HG02571 (cell line): ENCODE results near the gene CXCR4.

Experiments used
- ATAC-seq: cut with Tn5 transposase; IDR thresholded peaks from one replicate; pipeline ENCODE4 v1.9.1; 2021; ENCODE audit warnings: mild to moderate bottlenecking, moderate library complexity; ENCODE audit not compliant: unreplicated experiment

The CXCR4 gene

DNA sequence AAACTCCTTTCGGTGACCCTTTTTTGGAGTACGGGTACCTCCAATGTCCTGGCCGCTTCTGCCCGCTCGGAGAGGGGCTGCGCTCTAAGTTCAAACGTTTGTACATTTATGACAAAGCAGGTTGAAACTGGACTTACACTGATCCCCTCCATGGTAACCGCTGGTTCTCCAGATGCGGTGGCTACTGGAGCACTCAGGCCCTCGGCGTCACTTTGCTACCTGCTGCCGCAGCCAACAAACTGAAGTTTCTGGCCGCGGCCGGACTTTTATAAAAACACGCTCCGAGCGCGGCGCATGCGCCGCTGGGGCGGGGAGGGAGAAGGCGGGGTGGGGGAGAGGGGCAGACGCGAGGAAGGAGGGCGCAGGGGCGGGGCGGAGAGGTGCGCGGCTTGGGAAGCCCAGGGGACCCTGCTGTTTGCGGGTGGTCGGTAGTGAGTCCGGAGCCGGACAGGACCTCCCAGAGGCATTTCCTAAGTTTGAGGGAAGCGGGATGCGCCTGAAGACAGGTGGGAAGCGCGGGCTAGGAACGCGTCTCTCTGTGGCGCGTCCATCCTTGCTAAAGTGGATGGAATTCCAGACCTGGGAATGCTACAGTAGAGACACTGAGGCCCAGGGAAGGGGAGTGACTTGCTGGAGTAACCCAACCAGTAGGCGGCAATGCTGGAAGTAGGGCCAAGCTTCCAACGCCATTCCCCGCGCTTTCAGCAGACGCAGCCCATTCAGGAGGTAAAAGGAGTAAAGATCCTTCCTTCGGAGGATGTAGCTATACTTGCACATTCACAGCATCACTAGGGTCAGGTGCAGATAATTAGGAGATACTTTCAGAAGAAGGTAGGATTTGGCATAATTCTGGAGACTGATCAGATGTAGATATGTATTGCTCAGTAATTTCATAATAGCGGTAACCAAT lies at the start of gene CXCR4:
TSS of gene CXCR4 (minus strand) at position 241 of the 910 bp plus-strand sequence. CDS start at position 152, 89 bp downstream.
- peak; percentile 26 for ATAC-seq

DNA sequence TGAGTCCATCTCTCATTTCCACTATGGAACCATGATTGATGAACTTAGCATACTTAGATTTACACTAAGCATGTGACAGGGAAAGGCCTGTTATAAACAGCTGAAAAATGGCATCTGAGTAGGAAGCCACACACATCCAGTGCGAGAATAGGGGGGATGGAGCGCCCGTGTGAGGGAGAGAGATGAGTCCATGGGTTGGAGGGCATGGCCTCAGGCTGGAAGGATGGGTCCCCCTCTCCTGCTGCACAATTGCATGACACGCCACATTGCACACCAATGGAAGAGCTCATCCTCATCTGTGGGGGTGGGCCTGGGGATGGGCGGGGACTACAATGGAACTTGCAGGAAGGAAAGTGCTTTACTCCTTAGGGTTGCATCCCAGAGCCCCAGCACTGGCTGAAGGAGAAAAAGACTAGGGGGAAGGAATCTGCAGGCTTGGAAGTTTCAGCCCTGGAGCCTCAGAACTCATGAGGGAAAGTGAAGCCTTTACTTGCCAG lies 46.4 kb upstream of the CXCR4 start:
- ATAC-seq: no peak

DNA sequence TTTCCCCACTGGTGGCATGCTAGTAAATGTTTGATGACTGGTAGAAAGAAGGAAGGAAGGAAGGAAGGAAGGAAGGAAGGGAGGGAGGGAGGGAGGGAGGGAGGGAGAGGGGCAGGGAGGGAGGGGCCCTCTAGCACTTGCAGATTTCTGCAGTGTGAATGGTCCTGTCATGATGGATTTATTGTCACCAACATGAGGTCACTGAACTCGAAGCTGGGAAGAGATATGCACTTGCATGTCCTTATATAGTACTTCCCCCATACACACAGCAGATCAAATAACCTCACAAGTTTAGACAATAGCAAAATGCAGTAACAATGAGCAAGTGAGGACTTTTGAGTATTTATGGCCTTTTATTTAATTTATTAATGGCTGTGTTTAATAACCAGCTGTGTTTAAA lies 44.5 kb upstream of the CXCR4 start:
- ATAC-seq: no peak

DNA sequence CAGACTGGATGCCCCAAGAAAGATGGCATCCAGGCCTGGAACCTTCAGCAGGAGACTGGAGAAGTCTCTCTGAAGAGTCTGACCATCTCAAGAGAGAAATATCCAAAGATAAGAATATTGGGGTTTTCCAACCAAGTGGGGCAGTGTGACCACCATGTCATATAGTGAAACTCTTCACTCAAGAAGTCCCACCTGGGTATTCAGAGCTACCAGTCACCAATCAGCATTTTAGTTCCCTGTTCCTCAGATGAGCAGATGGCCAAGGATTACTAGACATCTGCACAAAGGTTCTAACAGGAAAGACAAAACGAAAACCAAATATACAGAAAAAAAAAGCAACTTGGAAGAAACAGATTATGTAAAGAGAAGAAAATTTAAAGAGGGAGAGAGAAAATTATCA lies 38.5 kb upstream of the CXCR4 start:
- no peak for ATAC-seq

DNA sequence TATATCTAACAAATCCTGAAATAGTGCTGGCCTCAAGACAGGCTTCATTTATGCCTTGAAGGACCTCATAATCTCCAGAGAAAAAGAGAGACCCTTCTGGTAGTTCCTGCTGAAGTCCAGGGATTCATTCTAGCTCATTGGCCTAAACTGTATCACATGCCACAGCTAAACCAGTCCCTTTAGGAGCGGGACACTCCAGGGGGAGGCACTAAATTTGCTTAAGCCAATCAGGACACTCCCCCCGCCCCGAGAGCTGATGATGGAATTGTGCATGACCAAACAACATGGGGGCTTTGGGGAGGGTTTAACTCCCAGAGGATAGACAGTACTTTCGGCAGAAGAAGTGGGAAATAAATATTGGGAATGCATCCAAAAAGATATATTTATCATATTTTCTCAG lies 36.4 kb upstream of the CXCR4 start:
- no peak for ATAC-seq

DNA sequence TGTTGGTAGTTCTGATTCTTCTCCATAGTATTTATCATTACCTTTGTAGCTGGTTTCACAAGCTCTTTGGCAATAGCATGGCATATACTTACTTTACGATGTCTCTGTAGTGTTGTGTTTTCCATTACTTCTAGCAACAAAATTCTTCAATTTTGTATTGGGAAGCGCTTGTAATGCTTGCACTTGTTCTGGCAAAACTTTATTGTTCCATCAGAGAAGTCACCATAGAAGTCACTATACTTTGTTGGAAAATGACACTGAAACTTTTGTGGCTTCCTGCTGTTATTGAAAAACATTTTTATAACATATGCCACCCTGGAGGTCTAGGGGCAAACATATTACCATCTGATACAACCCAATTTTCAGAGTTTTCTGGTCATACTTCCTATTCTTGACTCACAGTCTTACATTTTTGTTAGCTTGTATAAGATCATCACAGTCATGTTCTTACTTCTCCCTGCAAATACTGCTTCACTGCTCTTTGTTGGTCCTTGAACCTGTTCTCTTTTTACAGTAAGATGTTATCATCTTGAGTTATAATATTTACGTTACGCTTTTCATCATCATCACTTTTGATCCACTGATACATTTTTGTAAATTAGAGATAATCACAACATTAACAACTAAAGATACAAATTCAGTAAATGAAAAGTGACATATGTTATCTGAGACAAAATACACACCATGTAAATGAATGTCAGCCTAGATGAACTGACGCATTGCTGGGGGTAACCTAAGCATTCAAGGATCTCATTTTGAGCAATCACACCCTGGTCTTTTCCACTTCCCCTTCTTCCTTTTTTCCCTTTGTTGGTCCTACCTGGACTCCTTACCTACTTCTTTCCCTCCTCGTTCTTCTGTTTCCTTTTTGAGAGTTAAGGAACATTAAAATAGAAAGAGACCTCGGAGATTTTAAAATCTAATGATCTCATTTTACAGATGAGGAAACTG lies 33.3 kb upstream of the CXCR4 start:
- ATAC-seq: no peak

DNA sequence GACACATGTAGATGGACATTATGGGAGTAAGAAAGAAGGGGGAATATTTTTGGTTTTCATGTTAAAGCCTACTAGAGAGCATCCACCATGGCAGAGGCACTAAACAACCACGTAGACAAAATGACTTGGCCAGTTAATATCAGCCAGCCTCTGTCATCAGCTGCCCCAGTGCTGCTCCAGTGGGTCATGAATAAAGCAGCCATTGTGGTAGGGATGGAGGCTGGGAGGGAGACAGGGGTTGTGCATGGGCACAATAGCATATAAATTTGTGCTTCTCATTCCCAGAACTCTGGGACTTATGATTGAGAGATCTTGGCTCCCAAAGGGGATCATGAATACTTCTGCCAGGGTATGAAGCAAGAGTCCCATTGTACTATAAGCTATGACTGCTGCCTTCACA lies 31.1 kb upstream of the CXCR4 start:
- no peak for ATAC-seq

DNA sequence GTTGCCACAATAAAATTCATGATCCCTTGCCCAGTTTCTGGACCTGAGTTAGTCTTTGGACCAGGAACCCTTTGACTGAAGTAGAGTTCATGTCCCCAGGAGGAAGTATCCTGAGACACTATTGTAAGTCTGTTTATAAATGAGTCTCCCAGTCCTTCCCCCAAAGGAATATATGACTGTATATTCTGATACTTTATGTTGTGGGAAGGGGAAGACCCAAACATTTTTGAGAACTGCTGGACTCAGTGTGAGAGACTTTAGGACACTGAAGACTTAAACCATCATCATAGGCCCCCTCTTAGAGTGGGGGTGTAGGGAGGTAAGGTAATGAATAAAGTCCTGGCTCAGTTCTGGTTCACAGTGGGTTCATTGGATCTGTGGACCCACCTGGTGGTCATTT lies 28.6 kb upstream of the CXCR4 start:
- no peak for ATAC-seq

DNA sequence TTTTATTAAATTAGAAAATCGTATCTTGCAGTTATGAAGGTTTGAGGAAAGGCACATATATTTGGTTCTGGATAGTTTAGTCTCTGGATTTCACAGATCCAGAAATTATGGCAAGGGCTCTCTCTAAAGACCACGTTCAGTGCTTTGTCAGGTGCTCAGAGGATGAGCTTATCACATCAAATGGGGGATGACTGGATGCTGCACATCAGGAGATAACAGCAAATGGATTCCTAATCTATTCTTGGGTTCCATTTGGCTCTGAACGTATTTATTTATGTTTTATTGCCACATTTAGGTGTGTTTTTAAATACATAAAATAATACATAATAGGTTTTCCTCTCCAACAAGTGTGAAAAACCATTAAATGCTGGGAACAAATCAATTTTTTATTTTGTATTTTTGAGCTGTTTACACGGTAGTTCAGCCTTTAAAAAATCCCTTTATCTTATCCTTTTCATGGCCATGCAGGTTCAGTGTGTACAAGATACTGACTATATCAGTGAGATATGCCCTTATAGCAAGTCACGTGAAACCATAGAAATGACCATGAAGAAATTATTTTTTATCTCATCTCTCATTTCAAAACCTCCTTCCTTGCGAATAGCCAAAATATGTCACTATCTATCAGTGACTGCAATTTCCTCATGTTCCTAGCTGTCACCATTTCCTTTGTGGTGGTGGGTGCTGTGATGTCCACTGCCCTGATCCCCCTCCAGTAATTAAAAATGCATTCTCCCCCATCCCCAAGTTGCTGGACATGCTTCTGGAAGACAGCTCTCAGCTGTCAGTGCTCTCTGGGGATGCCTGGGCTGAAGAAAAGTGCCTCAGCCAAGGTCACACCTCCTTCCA lies 25.9 kb upstream of the CXCR4 start:
- no peak for ATAC-seq

DNA sequence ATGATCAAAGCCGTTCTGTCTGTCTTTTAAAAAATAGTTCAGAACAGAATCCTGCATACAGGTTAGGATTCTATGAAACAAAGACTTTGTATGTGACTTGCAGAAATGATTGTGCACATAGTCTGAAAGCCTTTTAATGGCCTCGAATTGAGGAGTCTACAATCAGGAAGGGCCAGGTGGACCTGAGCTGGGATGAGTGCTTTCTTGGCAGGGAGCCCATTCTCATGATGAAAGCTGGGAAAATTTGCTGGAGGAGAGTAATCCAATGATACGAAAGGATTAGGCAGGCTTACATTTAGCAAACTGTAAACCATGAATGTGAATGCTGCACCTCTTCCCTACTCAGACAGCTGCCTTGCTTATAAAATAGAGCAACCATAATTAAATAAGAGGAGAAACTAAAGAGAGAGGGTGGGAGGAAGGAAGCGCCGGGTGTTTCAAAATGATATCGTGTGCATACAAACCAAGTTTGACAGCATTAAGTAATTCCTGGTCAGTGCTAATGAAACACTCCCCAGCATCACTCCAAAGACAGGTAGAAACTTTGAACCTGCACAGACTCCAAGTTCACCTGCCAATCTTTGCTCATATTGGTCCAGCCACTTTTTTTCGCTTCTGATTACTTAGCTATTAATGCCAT lies 23.7 kb upstream of the CXCR4 start:
- ATAC-seq: no peak

DNA sequence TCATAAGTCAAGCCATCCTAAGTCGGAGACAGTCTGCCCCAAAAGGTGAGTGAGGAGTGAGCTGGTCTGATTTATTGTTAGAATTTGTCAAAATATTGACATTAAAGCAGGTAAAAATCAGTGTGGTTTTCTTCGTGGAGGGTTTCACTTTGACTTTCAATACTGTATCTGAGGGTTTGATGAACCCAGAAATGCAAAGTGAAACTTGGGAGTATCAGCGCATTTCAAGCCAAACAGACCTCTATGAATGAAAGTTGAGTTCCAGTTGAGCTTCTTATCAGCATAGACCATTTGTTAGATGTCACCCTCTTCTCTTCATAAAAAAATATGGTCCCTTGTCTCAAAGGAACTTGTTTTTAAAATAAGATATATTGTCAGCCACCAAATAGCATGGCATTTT lies 21.7 kb upstream of the CXCR4 start:
- ATAC-seq: no peak

DNA sequence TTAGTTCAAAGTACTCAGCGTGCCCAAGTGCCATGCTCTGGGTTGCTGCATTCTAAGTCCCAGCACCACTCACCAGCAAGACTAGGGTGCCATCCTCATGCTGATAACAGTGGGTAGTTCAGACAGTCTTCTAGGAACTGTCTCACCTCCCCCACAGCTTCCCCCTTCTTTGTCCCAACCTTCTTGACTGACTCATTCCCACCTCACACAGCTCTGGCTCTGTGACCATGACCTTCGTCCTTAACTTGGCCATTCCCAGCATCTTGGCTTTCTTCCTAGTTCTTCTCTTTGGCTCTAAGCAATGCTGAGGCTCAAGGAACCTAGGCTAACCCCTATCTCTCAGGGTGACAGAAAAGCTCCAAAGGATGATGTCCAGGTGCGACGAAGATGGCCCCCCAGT lies 20.0 kb upstream of the CXCR4 start:
- no peak for ATAC-seq

DNA sequence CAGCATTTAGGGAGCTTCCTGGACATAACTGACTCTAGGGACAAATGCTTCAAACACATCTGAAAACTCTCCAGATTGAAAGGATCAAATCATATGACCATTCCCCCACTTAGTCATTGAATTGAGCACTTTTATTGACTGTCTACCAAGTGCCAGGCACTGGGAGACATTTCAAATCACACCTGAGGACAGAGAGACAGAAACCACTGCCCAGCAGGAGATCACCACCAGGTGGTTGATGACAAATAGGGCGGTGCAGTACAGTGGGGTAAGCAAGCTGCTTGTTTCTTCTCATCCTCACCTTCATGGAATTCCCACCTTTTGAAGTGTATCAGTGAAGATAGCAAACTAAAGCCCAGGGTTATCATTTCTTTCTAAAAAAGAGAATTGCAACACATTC lies 19.0 kb upstream of the CXCR4 start:
- no peak for ATAC-seq

DNA sequence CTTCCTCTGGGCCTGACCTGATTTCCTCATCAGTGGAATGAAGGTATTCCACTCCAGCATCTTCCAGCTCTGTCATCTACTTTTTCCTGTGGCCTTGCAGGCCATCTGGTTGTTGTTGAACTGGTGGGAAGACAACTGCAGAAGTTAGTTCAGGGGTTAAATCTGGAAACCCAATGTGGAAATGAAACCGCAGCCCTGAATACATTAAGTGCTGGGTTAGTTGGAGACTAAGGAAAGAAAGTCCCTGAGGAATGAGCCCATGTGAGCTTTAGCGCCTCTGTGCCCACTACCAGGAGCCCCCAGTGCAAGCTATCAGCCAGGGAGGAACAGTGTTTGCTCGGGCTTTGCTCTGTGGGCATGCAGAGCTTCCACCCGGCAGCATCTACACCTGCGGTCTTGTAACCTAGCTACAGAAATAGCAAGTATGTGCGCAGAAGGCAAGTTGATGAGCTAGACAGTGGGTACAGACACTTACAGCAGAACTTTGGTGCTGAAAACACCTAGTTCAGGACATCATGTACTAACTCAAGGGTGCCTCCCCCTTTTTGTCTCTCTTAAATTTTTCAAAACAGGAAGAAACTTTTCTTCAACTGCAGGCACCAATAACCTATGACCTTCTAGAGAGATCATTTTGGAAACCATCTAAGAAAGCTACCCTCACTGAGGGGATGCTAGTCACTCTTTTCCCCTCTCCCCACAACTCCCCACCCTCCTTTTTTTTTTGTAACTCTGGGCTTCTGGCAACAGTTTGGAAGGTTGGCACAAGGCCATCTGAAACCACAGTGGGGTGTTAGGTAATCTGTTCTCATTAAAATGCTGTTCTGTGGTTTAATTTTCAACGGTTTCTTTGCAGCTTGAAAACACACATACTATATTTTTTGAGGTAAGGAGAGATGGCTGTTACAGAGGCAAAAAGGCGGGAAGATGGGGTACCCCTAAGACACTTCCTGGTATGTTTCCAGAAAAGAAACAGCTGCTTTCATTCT lies 18.3 kb upstream of the CXCR4 start:
- ATAC-seq: peak; percentile 46

DNA sequence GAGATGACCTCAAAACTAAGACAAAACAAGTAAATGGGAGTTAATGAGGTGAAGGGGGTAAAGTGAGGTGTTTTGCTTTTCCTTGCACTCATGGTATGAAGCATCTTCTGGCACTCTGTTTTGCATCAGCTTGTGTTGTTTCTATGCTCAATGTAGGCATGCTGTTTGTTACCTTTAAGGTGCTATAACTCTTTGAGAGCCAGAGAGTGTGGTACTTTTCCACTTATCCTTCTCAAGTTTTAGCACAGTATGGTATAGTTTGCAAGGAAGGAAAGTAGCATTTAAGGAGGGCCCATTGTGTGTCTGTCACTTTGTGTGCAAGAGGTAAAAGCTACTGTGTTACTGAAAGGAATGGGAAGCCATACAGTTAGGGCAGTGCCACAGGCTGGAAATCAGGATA lies 17.5 kb upstream of the CXCR4 start:
- no peak for ATAC-seq

DNA sequence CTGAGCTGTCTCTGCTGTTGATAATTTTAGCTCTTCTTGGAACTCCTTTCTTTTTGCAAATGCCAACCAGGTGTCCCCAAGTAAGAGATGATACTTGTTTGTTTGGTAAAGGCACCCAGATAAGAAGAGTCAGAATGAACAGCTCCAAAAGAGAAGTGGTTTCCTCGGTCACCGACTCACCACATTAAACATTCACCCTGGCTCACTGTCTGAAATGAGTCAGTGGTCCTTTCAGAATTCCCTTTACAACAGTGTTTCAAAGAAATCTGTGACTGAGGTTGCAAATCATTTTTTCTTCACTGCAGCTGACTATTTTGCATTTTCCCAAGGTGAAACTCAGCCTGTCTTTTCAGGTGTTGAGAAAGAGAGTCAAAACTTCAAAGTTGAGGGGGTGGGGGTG lies 16.2 kb upstream of the CXCR4 start:
- no peak for ATAC-seq

DNA sequence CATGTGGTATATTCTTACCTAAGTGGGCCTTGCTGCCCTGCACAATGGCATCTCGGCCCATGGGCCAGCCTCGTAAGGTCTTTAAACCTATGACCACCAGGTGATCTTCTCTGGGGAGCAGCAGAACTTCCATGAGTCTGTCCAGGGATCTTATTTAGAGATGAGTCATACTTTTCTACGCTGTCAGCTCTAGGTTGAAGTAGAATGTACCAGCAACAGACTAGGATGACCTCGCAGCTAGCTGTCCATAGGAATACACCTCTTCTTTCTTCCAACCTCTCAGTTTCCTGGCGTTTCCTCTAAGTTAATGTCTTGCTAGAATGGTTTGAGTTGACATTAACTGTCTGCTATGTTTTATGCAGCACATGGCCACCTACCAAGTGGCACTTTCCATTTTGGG lies 15.6 kb upstream of the CXCR4 start:
- ATAC-seq: no peak

DNA sequence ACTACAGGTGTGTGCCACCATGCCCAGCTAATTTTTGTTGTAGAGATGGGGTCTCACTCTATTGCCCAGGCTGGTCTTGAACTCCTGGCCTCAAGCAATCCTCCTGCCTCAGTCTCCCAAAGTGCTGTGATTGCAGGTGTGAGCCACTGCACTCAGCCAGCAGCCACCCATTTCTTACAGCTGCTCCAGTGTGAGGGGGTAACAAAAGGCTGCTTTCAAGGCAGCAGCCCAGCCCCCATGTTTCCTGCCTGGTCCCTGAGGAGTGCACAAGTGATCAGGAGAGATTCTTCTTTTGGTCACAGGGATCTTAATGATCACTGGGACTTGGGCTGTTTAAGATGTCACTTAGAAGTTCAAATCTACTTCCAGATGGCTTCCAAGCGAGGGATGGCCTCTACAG lies 15.2 kb upstream of the CXCR4 start:
- ATAC-seq: no peak

DNA sequence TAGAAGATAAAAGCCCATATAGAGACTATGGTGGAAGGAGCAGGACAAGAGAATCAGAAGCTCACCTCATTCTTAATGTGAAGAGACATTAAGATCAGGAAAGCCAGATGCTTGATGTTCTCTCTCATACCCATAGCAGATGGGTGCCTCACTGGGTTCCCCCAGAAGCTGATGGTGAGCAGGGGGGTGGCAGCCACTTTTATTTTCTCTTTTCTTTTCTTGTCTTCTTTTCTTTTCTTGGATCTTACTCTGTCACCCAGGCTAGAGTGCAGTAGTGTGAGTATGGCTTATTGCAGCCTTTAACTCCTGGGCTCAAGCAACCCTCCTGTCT lies 14.8 kb upstream of the CXCR4 start:
- no peak for ATAC-seq
